ENCODE results near the gene MYH10.

DNA sequence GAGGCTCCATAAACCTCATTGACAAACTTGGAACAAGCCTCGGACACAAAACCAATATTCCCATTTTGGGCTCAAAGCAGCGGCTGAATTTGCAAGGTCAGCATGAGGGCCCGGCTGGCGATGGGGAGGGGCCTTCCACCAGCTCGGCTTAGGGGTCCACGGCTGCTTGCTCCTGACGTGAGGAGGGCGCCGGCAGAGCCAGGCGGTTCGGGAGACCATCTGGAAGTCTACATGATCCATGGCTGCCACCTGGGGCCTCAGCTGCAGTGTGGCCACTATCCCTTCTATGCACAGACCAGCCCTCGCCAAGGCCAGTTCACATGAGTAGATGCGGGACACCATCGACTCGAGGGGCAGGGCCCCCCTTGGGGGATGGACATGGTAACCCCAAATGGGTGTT, 155.7 kb downstream of the MYH10 start:
- TF ChIP-seq, protein P1, sequence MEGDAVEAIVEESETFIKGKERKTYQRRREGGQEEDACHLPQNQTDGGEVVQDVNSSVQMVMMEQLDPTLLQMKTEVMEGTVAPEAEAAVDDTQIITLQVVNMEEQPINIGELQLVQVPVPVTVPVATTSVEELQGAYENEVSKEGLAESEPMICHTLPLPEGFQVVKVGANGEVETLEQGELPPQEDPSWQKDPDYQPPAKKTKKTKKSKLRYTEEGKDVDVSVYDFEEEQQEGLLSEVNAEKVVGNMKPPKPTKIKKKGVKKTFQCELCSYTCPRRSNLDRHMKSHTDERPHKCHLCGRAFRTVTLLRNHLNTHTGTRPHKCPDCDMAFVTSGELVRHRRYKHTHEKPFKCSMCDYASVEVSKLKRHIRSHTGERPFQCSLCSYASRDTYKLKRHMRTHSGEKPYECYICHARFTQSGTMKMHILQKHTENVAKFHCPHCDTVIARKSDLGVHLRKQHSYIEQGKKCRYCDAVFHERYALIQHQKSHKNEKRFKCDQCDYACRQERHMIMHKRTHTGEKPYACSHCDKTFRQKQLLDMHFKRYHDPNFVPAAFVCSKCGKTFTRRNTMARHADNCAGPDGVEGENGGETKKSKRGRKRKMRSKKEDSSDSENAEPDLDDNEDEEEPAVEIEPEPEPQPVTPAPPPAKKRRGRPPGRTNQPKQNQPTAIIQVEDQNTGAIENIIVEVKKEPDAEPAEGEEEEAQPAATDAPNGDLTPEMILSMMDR (IDR thresholded peaks at IDR 0.05; ENCODE audit: insufficient read depth, low read length, poor library complexity, severe bottlenecking) = no peak
- no peak for TF ChIP-seq EZH2phosphoT487 (conservative IDR thresholded peaks at IDR 0.05; ENCODE audit: low read length)
